ENCODE results near the gene RGS3.

GRCh38 chr9:113547501-113547900 is 84.0 kb downstream of the RGS3 start:
- TF ChIP-seq CTCF (IDR thresholded peaks at IDR 0.05; ENCODE audit: insufficient read depth, low read length) (no peak), GABPA (IDR thresholded peaks at IDR 0.05; ENCODE audit: low read depth) (no peak), POLR2AphosphoS5 (IDR thresholded peaks at IDR 0.05; ENCODE audit: low read depth) (no peak), REST (IDR thresholded peaks at IDR 0.05; ENCODE audit: insufficient replicate concordance, low read depth) (no peak), SPI1 (IDR thresholded peaks at IDR 0.05; ENCODE audit: borderline replicate concordance, low read depth) (no peak)
